Measurements from ENCODE around the gene C3orf52.

DNA sequence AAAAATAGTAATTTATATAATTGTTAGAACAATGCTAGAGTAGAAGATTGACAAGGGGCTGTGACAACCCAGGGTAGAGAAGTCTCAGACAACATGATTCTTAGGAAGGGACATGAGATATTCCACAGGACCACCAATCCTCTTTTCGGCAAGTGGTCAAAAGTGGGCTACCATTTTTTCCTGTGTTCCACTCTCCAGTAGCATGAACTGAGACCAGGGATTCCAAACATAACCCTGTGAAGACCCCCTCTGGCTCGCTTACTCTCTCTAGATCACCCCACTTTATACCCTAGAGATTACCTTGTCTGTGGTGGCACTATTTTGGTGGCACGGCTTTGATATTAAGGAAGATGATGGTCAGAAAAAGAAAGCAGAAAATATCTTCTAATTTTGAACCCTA is 45.9 kb downstream of the C3orf52 start:
- TF ChIP-seq, protein P1, sequence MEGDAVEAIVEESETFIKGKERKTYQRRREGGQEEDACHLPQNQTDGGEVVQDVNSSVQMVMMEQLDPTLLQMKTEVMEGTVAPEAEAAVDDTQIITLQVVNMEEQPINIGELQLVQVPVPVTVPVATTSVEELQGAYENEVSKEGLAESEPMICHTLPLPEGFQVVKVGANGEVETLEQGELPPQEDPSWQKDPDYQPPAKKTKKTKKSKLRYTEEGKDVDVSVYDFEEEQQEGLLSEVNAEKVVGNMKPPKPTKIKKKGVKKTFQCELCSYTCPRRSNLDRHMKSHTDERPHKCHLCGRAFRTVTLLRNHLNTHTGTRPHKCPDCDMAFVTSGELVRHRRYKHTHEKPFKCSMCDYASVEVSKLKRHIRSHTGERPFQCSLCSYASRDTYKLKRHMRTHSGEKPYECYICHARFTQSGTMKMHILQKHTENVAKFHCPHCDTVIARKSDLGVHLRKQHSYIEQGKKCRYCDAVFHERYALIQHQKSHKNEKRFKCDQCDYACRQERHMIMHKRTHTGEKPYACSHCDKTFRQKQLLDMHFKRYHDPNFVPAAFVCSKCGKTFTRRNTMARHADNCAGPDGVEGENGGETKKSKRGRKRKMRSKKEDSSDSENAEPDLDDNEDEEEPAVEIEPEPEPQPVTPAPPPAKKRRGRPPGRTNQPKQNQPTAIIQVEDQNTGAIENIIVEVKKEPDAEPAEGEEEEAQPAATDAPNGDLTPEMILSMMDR (IDR thresholded peaks at IDR 0.05; ENCODE audit: insufficient read depth, low read length, poor library complexity, severe bottlenecking), result no peak
- no peak for TF ChIP-seq EZH2phosphoT487 (conservative IDR thresholded peaks at IDR 0.05; ENCODE audit: low read length)
